T-helper 2 cell treated with Interferon-gamma antibody and Interleukin-4, amounts not matched to agents 100 ng/mL and 5 ng/mL, for 36 hours (primary cell): Measurements from ENCODE around the gene THEMIS. TPM values are rescaled to one million over a fixed set of nuclear protein-coding genes. Genes with fewer than 3 reads are reported as not detected.

Experiments used
- intact Hi-C: fragments of 100-400 bp; cut with micrococcal nuclease; formaldehyde crosslinking; loops from one replicate; pipeline ENCODE4 v1.15.1; 2023
- total RNA-seq: library from RNA; stranded (reverse); gene quantifications from 2 replicates; pipeline ENCODE4 v1.2.3, GENCODE V29; 2022

Gene THEMIS
- total RNA-seq, 1 donor from 2014 or later: 48.1 TPM

GRCh38 chr6:127918506-127919427 lies 17.9 kb upstream of the THEMIS start:
- intact Hi-C loops: loop anchor here (1.0 to 2.0 kb wide), 5 partner anchors 16 to 61 kb away; partner anchors contain the start of gene THEMIS

- intact Hi-C loops: loop anchor here (1.0 to 2.0 kb wide), 5 partner anchors 9 to 60 kb away; partner anchors contain the start of gene THEMIS
Observed at GRCh38 chr6:127917766-127918165, 16.9 kb upstream of the THEMIS start.

GRCh38 chr6:127914240-127914639 lies 13.4 kb upstream of the THEMIS start:
- intact Hi-C loops: no loop called here

- intact Hi-C loops: no loop called here
Observed at GRCh38 chr6:127912914-127913313, 12.1 kb upstream of the THEMIS start.

- intact Hi-C loops: loop anchor here (1.0 kb wide), 2 partner anchors 9 kb away; no protein-coding TSS in a partner anchor
Observed at GRCh38 chr6:127907960-127908640, 7.2 kb upstream of the THEMIS start.

- intact Hi-C loops: no loop called here
Observed at GRCh38 chr6:127904160-127904559, 3.3 kb upstream of the THEMIS start.

- intact Hi-C loops: no loop called here
Observed at GRCh38 chr6:127902933-127903332, 2.1 kb upstream of the THEMIS start.

- intact Hi-C loops: loop anchor here (1.0 to 10.0 kb wide), 4 partner anchors 41 to 383 kb away; partner anchors contain the start of gene MTCL3
Observed at GRCh38 chr6:127897484-127897883, 3.4 kb downstream of the THEMIS start.

- intact Hi-C loops: loop anchor here (10.0 kb wide), 1 partner anchor 379 kb away; the partner anchor contains the start of gene MTCL3
Observed at GRCh38 chr6:127894051-127894450, 6.8 kb downstream of the THEMIS start.

GRCh38 chr6:127893541-127893940 lies 7.3 kb downstream of the THEMIS start:
- intact Hi-C loops: loop anchor here (10.0 kb wide), 1 partner anchor 379 kb away; the partner anchor contains the start of gene MTCL3

GRCh38 chr6:127891731-127892326 lies 9.0 kb downstream of the THEMIS start:
- intact Hi-C loops: loop anchor here (10.0 kb wide), 1 partner anchor 377 kb away; the partner anchor contains the start of gene MTCL3

- intact Hi-C loops: no loop called here
Observed at GRCh38 chr6:127886603-127887002, 14.3 kb downstream of the THEMIS start.

- intact Hi-C loops: no loop called here
Observed at GRCh38 chr6:127884134-127884533, 16.7 kb downstream of the THEMIS start.

- intact Hi-C loops: loop anchor here (2.0 kb wide), 1 partner anchor 19 kb away; the partner anchor contains the start of gene THEMIS
Observed at GRCh38 chr6:127881949-127882348, 18.9 kb downstream of the THEMIS start.

- intact Hi-C loops: loop anchor here (1.0 to 2.0 kb wide), 2 partner anchors 20 to 71 kb away; partner anchors contain the start of gene THEMIS
Observed at GRCh38 chr6:127880429-127880828, 20.4 kb downstream of the THEMIS start.

GRCh38 chr6:127879685-127880084 lies 21.2 kb downstream of the THEMIS start:
- intact Hi-C loops: loop anchor here (1.0 to 2.0 kb wide), 3 partner anchors 21 to 93 kb away; partner anchors contain the start of gene THEMIS

- intact Hi-C loops: loop anchor here (2.0 kb wide), 1 partner anchor 95 kb away; no protein-coding TSS in a partner anchor
Observed at GRCh38 chr6:127878115-127878514, 22.7 kb downstream of the THEMIS start.

- intact Hi-C loops: no loop called here
Observed at GRCh38 chr6:127877231-127877630, 23.6 kb downstream of the THEMIS start.

- intact Hi-C loops: no loop called here
Observed at GRCh38 chr6:127869772-127870404, 31.0 kb downstream of the THEMIS start.

GRCh38 chr6:127869183-127869582 lies 31.7 kb downstream of the THEMIS start:
- intact Hi-C loops: no loop called here

- intact Hi-C loops: no loop called here
Observed at GRCh38 chr6:127868338-127868737, 32.5 kb downstream of the THEMIS start.
